AG04450 (cell line): ENCODE results near the gene RBM17. TPM values are rescaled to one million over a fixed set of nuclear protein-coding genes. Genes with fewer than 3 reads are reported as not detected.
A peak's percentile ranks its signal among the peaks of the same experiment; 100 is the strongest.
"Not testable (repeated sequence)": the region's sequence is repeated elsewhere in the genome, so short reads cannot be mapped to it uniquely, and the experiment has no call there.

Source experiments
- CTCF ChIA-PET: fragments of 300-600, 350-600 bp; formaldehyde crosslinking; extraction: SDS; loops from one replicate; lab custom pipeline; 2022; ENCODE audit warnings: antibody characterized with exemption, inconsistent platforms; lab: Charles Lee
- POLR2A ChIA-PET: fragments of 350-600 bp; formaldehyde crosslinking; extraction: SDS; loops from one replicate; lab custom pipeline; 2021; ENCODE audit warnings: antibody characterized with exemption, inconsistent platforms; lab: Yijun Ruan, JAX
- DNase-seq: peaks from one replicate; pipeline ENCODE4 v3.0.0-alpha.2; 2011; ENCODE audit warnings: low read depth, low spot score
- H3K27ac ChIP-seq: one replicate; pipeline ENCODE4 v1.5.1; 2012; ENCODE audit warnings: low read depth, low read length, control low read depth
- H3K27me3 ChIP-seq: one replicate; pipeline ENCODE4 v1.6.0; 2012; ENCODE audit warnings: low read length; ENCODE audit not compliant: control insufficient read depth, insufficient read depth
- H3K4me3 ChIP-seq: 2 replicates; pipeline ENCODE4 v1.5.1; 2011; ENCODE audit warnings: mild to moderate bottlenecking, low read depth, low read length, control low read depth
- H3K9me3 ChIP-seq: 2 replicates; pipeline ENCODE4 v1.5.1; 2012; ENCODE audit warnings: low read length; ENCODE audit not compliant: control insufficient read depth, insufficient read depth
- CTCF ChIP-seq: IDR thresholded peaks from 2 replicates; pipeline ENCODE4 v1.5.1; 2011; ENCODE audit warnings: low read depth, low read length, control low read depth, inconsistent platforms
- polyA plus RNA-seq: library from polyadenylated mRNA; depleted of rRNA; stranded (reverse); fragments of >200 nt; gene quantifications from 2 replicates; pipeline ENCODE4 v1.2.3, GENCODE V29; 2011

RBM17 gene
- polyA plus RNA-seq, 1 experiment: 38.9 TPM

- Histone ChIP-seq H3K9me3 (no peaks in the 10 kb centered on the region), H3K27me3 (no peaks in the 10 kb centered on the region), H3K27ac (no peak overlapping the region), H3K4me3 (no peak overlapping the region)
- CTCF ChIA-PET: interaction anchor here (0.8 to 2.5 kb wide), 2 partner anchors 10 to 282 kb away, joined by 3 to 16 read pairs; no protein-coding TSS in a partner anchor
- POLR2A ChIA-PET: no interaction called here
- no peak for DNase-seq
- no peak for TF ChIP-seq CTCF
Measured at GRCh38 chr10:6119962-6120361, 31.1 kb downstream of the RBM17 start.

- no peak overlapping the region for H3K4me3 ChIP-seq
- TF ChIP-seq CTCF: no peak
- peak overlapping the region; percentile 39 for H3K27ac ChIP-seq
- H3K9me3 ChIP-seq: no peaks in the 10 kb centered on the region
- CTCF ChIA-PET: interaction anchor here (0.9 to 2.5 kb wide), 2 partner anchors 281 to 283 kb away, joined by 3 to 16 read pairs; no protein-coding TSS in a partner anchor
- H3K27me3 ChIP-seq: no peaks in the 10 kb centered on the region
- no peak for DNase-seq
- POLR2A ChIA-PET: no interaction called here
Measured at GRCh38 chr10:6120691-6121090, 31.9 kb downstream of the RBM17 start.

GRCh38 chr10:6121146-6121545, 32.3 kb downstream of the RBM17 start:
- Histone ChIP-seq H3K27ac (peak overlapping the region; percentile 39), H3K4me3 (no peak overlapping the region), H3K9me3 (no peaks in the 10 kb centered on the region), H3K27me3 (no peaks in the 10 kb centered on the region)
- no peak for DNase-seq
- ChIA-PET CTCF (interaction anchor here (0.9 to 1.5 kb wide), 3 partner anchors 81 to 282 kb away, joined by 3 to 6 read pairs (median 3); partner anchors contain the start of gene PFKFB3), POLR2A (no interaction called here)
- no peak for TF ChIP-seq CTCF

GRCh38 chr10:6123532-6123931, 34.7 kb downstream of the RBM17 start:
- TF ChIP-seq CTCF: no peak

GRCh38 chr10:6124666-6125065, 35.8 kb downstream of the RBM17 start:
- ChIA-PET CTCF (interaction anchor here (0.9 to 2.1 kb wide), 5 partner anchors 38 to 281 kb away, joined by 4 to 10 read pairs (median 6); partner anchors contain the start of gene PFKFB3), POLR2A (interaction anchor here (1.1 kb wide), 1 partner anchor 78 kb away, joined by 3 read pairs; the partner anchor contains the start of gene PFKFB3)
- no peaks in the 10 kb centered on the region for H3K9me3 ChIP-seq
- no peaks in the 10 kb centered on the region for H3K27me3 ChIP-seq
- H3K4me3 ChIP-seq: no peak overlapping the region
- H3K27ac ChIP-seq: no peak overlapping the region
- TF ChIP-seq CTCF: no peak
- no peak for DNase-seq

More at GRCh38 chr10:6123532-6123931, 34.7 kb downstream of the RBM17 start:
- CTCF ChIA-PET: interaction anchor here (0.6 to 2.0 kb wide), 2 partner anchors 278 to 740 kb away, joined by 3 to 7 read pairs; no protein-coding TSS in a partner anchor
- Histone ChIP-seq H3K27me3 (no peaks in the 10 kb centered on the region), H3K27ac (no peak overlapping the region), H3K9me3 (no peaks in the 10 kb centered on the region), H3K4me3 (no peak overlapping the region)
- DNase-seq: no peak
- POLR2A ChIA-PET: no interaction called here

GRCh38 chr10:6127461-6127860, 38.6 kb downstream of the RBM17 start:
- H3K9me3 ChIP-seq, H3K27ac ChIP-seq, DNase-seq, POLR2A ChIA-PET, H3K27me3 ChIP-seq, H3K4me3 ChIP-seq: not testable (repeated sequence)
- CTCF ChIA-PET: interaction anchor here (0.9 to 1.3 kb wide), 3 partner anchors 74 to 282 kb away, joined by 3 read pairs; no protein-coding TSS in a partner anchor
